Measurements from ENCODE around the gene ANKRD2. TPM values are rescaled to one million over a fixed set of nuclear protein-coding genes. Genes with fewer than 3 reads are reported as not detected.
A peak's percentile ranks its signal among the peaks of the same experiment; 100 is the strongest.
"Not testable (repeated sequence)": the region's sequence is repeated elsewhere in the genome, so short reads cannot be mapped to it uniquely, and the experiment has no call there.

ANKRD2 gene
- total RNA-seq = not detected in 2 replicates
- long read RNA-seq = 0 reads

DNA sequence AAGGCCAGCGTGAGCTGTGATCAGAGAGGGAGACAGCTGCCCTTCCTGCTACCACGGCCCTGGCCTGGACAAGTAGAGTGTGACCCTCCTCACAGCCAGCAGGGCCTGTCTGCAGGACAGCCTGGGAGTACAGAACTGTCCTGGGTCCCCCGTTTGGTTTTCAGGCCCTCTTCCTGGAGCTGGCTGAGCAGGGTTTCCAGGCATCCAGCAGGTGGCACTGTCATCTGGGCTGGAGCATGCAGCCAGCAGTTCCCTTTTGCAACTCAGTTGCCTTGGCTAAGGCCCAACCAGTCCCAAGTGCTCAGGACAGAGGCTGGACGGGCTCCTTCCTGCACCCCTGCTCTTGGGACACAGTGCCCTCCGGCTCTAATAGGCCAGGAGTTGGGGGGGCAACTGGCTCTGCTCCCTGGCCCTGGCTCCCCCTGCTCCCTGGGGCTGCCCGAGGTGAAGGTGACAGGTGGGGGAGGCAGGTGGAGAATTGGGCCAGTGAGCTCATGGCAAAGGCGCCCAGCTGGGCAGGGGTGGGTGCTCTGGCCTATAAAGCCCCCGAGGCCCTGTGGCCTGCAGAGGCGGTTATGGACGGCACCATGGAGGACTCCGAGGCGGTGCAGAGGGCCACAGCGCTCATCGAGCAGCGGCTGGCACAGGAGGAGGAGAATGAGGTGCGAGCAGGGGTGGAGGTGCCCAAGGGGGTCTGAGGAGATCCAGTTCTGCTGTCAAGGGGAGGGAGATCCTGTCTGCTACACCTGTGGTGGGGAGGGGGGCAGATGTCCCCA, at the start of gene ANKRD2:
ANKRD2 (plus strand) TSS at position 566 of the 776 bp plus-strand sequence; CDS start at position 576, 10 bp downstream.
- H3K36me3 Mint-ChIP-seq (ENCODE audit: low read depth) = no peaks in the 10 kb centered on the region
- no peaks in the 10 kb centered on the region for H3K4me1 Mint-ChIP-seq
- no peak within 1 kb of the TSS for H3K4me3 Mint-ChIP-seq
- peak; percentile 73 for DNase-seq (ENCODE audit: low read depth, low spot score)
- H3K27ac Mint-ChIP-seq (ENCODE audit: unreplicated experiment) = no peak within 1 kb of the TSS
- H3K27me3 Mint-ChIP-seq (ENCODE audit: low read depth) = no peaks in the 10 kb centered on the region
- peak; percentile 81 for TF ChIP-seq CTCF (conservative IDR thresholded peaks at IDR 0.05)
- H3K9me3 Mint-ChIP-seq = no peaks in the 10 kb centered on the region

DNA sequence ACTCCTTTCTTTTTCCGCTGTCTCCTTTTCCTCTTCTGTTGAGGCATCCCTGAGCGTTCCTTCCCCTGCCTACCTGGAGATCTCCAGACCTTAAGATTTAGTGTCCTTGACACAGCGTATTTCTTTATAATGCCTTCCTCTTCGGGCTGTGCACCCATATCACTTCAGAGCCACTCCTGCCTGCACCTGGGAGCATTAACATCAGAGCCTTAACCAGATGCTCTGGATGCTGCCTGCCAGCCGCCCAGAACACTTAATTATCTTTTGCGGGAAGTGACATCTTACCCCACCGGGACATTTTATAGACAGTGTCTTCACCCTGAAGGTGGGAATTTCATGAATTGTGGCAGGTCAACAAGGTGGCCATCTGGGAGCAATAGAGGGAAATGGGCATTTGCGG, 49.6 kb upstream of the ANKRD2 start:
- Mint-ChIP-seq H3K4me1 (peaks cover 15% of the 10 kb centered on the region), H3K9me3 (no peaks in the 10 kb centered on the region), H3K36me3 (ENCODE audit: low read depth) (no peaks in the 10 kb centered on the region), H3K27ac (ENCODE audit: unreplicated experiment) (no peak overlapping the region), H3K27me3 (ENCODE audit: low read depth) (peaks cover 3% of the 10 kb centered on the region), H3K4me3 (no peak overlapping the region)
- TF ChIP-seq CTCF (conservative IDR thresholded peaks at IDR 0.05) = no peak
- DNase-seq (ENCODE audit: low read depth, low spot score) = no peak

DNA sequence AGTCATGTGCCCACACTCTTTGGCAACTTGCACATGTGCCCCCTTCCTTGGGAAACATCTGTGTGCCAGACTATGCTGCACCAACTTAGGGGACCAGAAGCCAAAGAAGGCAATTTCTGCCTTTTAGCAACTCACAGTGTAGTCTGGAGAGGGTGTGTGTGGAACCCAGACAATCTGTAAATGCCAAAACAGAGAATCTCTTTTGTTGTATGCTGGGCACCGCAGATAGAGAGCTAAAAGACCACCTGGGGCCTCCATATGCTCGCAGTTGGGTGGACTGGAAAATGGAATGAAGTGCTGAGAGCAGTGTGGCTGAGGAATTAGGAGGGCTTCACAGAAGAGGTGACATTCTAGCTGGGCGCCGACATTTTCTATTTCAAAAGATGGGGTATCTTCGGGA, 47.5 kb upstream of the ANKRD2 start:
- DNase-seq (ENCODE audit: low read depth, low spot score) = no peak
- Mint-ChIP-seq H3K27ac (ENCODE audit: unreplicated experiment) (no peak overlapping the region), H3K36me3 (ENCODE audit: low read depth) (peaks cover 5% of the 10 kb centered on the region), H3K27me3 (ENCODE audit: low read depth) (peaks cover 3% of the 10 kb centered on the region), H3K9me3 (peaks cover 3% of the 10 kb centered on the region), H3K4me3 (no peak overlapping the region), H3K4me1 (no peaks in the 10 kb centered on the region)
- no peak for TF ChIP-seq CTCF (conservative IDR thresholded peaks at IDR 0.05)

- H3K4me1 Mint-ChIP-seq = no peaks in the 10 kb centered on the region
- no peak for DNase-seq (ENCODE audit: low read depth, low spot score)
- TF ChIP-seq CTCF (conservative IDR thresholded peaks at IDR 0.05) = no peak
- no peak overlapping the region for H3K27ac Mint-ChIP-seq (ENCODE audit: unreplicated experiment)
- peaks cover 5% of the 10 kb centered on the region for H3K36me3 Mint-ChIP-seq (ENCODE audit: low read depth)
- H3K9me3 Mint-ChIP-seq = peaks cover 3% of the 10 kb centered on the region
- no peak overlapping the region for H3K4me3 Mint-ChIP-seq
- no peaks in the 10 kb centered on the region for H3K27me3 Mint-ChIP-seq (ENCODE audit: low read depth)
Observed at GRCh38 chr10:97525683-97526110, 46.9 kb upstream of the ANKRD2 start.

GRCh38 chr10:97528876-97529275, 43.7 kb upstream of the ANKRD2 start:
- not testable (repeated sequence) for H3K36me3 Mint-ChIP-seq (ENCODE audit: low read depth); H3K4me3 Mint-ChIP-seq; H3K27ac Mint-ChIP-seq (ENCODE audit: unreplicated experiment); H3K4me1 Mint-ChIP-seq; DNase-seq (ENCODE audit: low read depth, low spot score); H3K27me3 Mint-ChIP-seq (ENCODE audit: low read depth); H3K9me3 Mint-ChIP-seq

GRCh38 chr10:97529685-97530465, 42.7 kb upstream of the ANKRD2 start:
- Mint-ChIP-seq H3K27me3 (ENCODE audit: low read depth) (no peaks in the 10 kb centered on the region), H3K27ac (ENCODE audit: unreplicated experiment) (no peak overlapping the region), H3K9me3 (peaks cover 3% of the 10 kb centered on the region), H3K4me3 (no peak overlapping the region), H3K36me3 (ENCODE audit: low read depth) (peaks cover 5% of the 10 kb centered on the region), H3K4me1 (peaks cover 4% of the 10 kb centered on the region)
- DNase-seq (ENCODE audit: low read depth, low spot score) = no peak
- TF ChIP-seq CTCF (conservative IDR thresholded peaks at IDR 0.05) = no peak
